Loucy (cell line): ENCODE data around the gene IL16.

Experiments
- H2AFZ ChIP-seq: fragments of 200-600 bp; sonication (generic); 2 replicates; pipeline ENCODE4 v1.6.0; 2016; ENCODE audit warnings: antibody characterized with exemption, mild to moderate bottlenecking, low read length, moderate library complexity
- H3F3A ChIP-seq: fragments of 200-600 bp; 2 replicates; pipeline ENCODE4 v1.6.0; 2016; ENCODE audit warnings: antibody characterized with exemption, low read depth, mild to moderate bottlenecking
- H3K27me3 ChIP-seq: fragments of 200-600 bp; sonication (generic); 2 replicates; pipeline ENCODE4 v1.6.1; 2014; ENCODE audit warnings: low read length, mild to moderate bottlenecking; ENCODE audit not compliant: insufficient read depth, poor library complexity, severe bottlenecking
- H3K36me3 ChIP-seq: fragments of 200-600 bp; sonication (generic); 2 replicates; pipeline ENCODE4 v1.6.1; 2016; ENCODE audit warnings: low read length; ENCODE audit not compliant: insufficient read depth
- H3K4me1 ChIP-seq: fragments of 200-600 bp; sonication (generic); 2 replicates; pipeline ENCODE4 v1.5.1; 2014; ENCODE audit warnings: low read length, mild to moderate bottlenecking; ENCODE audit not compliant: insufficient read depth, poor library complexity, severe bottlenecking
- H3K4me2 ChIP-seq: fragments of 200-600 bp; sonication (generic); 2 replicates; pipeline ENCODE4 v1.6.0; 2014; ENCODE audit warnings: antibody characterized with exemption, low read length, low read depth, mild to moderate bottlenecking; ENCODE audit not compliant: poor library complexity, severe bottlenecking
- H3K4me3 ChIP-seq: fragments of 200-600 bp; sonication (generic); 2 replicates; pipeline ENCODE4 v1.5.1; 2014; ENCODE audit warnings: low read length, mild to moderate bottlenecking, mixed read lengths; ENCODE audit not compliant: poor library complexity, severe bottlenecking
- H3K79me2 ChIP-seq: fragments of 200-600 bp; sonication (generic); 2 replicates; pipeline ENCODE4 v1.6.1; 2014; ENCODE audit warnings: low read length; ENCODE audit not compliant: insufficient read depth
- H3K9ac ChIP-seq: fragments of 200-600 bp; sonication (generic); 2 replicates; pipeline ENCODE4 v1.6.0; 2014; ENCODE audit warnings: mild to moderate bottlenecking, low read depth, low read length, moderate library complexity; ENCODE audit not compliant: poor library complexity, severe bottlenecking
- H3K9me2 ChIP-seq: fragments of 200-600 bp; sonication (generic); replicated peaks from 2 replicates; pipeline ENCODE4 v1.6.1; 2016; ENCODE audit warnings: low read depth, low read length, mixed read lengths
- H3K9me3 ChIP-seq: fragments of 200-600 bp; sonication (generic); 2 replicates; pipeline ENCODE4 v1.6.1; 2014; ENCODE audit warnings: mild to moderate bottlenecking, antibody characterized with exemption, low read length, low read depth; ENCODE audit not compliant: insufficient read depth
- H4K20me1 ChIP-seq: fragments of 200-600 bp; sonication (generic); 2 replicates; pipeline ENCODE4 v1.6.0; 2014; ENCODE audit warnings: antibody characterized with exemption, low read length, mild to moderate bottlenecking; ENCODE audit not compliant: insufficient read depth, poor library complexity, severe bottlenecking
- CTCF ChIP-seq: fragments of 200-600 bp; sonication (generic); conservative IDR thresholded peaks from 2 replicates; pipeline ENCODE4 v1.5.1; 2014; ENCODE audit warnings: mild to moderate bottlenecking, antibody characterized with exemption, low read length
- EZH2phosphoT487 ChIP-seq: fragments of 200-600 bp; IDR thresholded peaks from 2 replicates; pipeline ENCODE4 v1.6.1; 2018; ENCODE audit warnings: antibody characterized with exemption, mild to moderate bottlenecking, moderate library complexity, borderline replicate concordance

The IL16 gene

DNA sequence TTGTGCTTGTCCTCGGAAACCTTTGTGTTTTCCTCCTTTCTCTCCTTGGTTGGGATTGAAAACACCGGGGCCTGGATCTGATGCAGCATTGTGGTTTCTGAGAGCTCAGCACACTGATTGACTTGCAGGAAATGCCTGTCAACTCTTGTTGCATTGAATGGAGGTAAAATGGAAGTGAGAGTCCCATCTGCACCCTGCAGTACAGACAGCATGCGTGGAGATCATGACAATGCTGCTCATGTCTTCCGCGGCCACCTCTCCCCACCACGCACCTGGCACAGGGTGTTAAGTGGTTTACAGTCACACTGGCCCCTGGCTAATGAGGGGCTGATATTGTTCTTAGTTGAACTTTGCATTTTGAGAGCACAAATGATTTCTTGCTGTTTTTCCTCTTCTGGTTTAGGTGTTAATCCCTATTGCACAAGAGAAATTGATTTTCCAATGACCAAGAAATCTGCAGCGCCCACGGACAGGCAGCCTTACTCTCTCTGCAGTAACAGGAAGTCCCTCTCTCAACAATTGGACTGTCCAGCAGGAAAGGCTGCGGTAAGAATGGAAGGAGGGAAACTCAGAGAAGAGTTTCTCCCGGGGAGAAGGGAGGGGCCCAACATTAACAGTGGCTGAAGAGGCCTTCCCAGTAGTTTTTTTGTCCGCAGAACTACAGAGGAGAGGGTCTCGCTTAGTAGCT, 68.7 kb downstream of the IL16 start:
- Histone ChIP-seq H3F3A (no peaks in the 10 kb centered on the region), H3K4me1 (peaks cover 24% of the 10 kb centered on the region), H4K20me1 (no peaks in the 10 kb centered on the region), H2AFZ (peak overlapping the region; percentile 91), H3K4me3 (peak overlapping the region; percentile 64), H3K4me2 (peak overlapping the region; percentile 78), H3K27me3 (no peaks in the 10 kb centered on the region), H3K9ac (peak overlapping the region; percentile 37), H3K79me2 (no peaks in the 10 kb centered on the region), H3K9me3 (no peaks in the 10 kb centered on the region), H3K36me3 (no peaks in the 10 kb centered on the region), H3K9me2 (no peaks in the 10 kb centered on the region)
- TF ChIP-seq EZH2phosphoT487 (no peak), CTCF (no peak)

- Histone ChIP-seq H3K9me2 (no peaks in the 10 kb centered on the region), H3F3A (no peaks in the 10 kb centered on the region), H3K4me2 (peak overlapping the region; percentile 78), H4K20me1 (no peaks in the 10 kb centered on the region), H3K9me3 (no peaks in the 10 kb centered on the region), H3K9ac (peak overlapping the region; percentile 37), H3K36me3 (no peaks in the 10 kb centered on the region), H3K4me1 (peaks cover 24% of the 10 kb centered on the region), H3K79me2 (no peaks in the 10 kb centered on the region), H3K4me3 (peak overlapping the region; percentile 64), H3K27me3 (no peaks in the 10 kb centered on the region), H2AFZ (peak overlapping the region; percentile 91)
- TF ChIP-seq CTCF = peak; percentile 88
- TF ChIP-seq EZH2phosphoT487 = no peak
These were observed 69.5 kb downstream of the IL16 start for GRCh38 chr15:81265944-81266775.

DNA sequence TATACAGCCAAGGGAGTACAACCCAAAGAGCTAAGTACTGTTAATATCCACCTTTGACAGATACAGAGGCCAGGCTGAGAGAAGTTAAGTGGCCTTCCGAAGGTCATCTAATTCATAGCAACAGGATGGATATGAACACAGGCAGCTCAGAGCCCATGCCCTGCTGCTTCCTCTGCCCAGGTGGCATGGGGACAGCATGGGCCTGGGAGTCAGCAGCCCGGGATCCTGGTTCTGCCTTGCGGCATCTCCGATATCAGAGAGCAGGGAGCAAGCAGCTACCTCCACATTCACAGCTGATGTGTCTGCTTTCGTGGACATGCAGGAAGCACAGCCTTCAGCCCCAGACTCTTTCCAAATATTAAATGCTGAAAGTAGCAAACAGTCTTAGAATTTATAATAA, 71.7 kb downstream of the IL16 start:
- Histone ChIP-seq H3K4me1 (peaks cover 24% of the 10 kb centered on the region), H2AFZ (no peak overlapping the region), H3K27me3 (no peaks in the 10 kb centered on the region), H3F3A (no peaks in the 10 kb centered on the region), H3K4me3 (no peak overlapping the region), H3K9ac (no peak overlapping the region), H4K20me1 (no peaks in the 10 kb centered on the region), H3K4me2 (no peak overlapping the region), H3K9me2 (no peaks in the 10 kb centered on the region), H3K9me3 (no peaks in the 10 kb centered on the region), H3K79me2 (no peaks in the 10 kb centered on the region), H3K36me3 (no peaks in the 10 kb centered on the region)
- no peak for TF ChIP-seq CTCF
- TF ChIP-seq EZH2phosphoT487 = no peak
